Progenitor cell of endocrine pancreas (in vitro differentiated cells): ENCODE results near the gene CLEC16A. TPM values are rescaled to one million over a fixed set of nuclear protein-coding genes. Genes with fewer than 3 reads are reported as not detected.

Experiments used
- DNase-seq: peaks from one replicate; pipeline ENCODE4 v3.0.0; 2021; ENCODE audit warnings: low spot score; ENCODE audit not compliant: unreplicated experiment
- H3K27ac Mint-ChIP-seq: 2 replicates; pipeline ENCODE4 v1.8.0; 2021; ENCODE audit warnings: mild to moderate bottlenecking, moderate library complexity, mixed read lengths
- H3K27me3 Mint-ChIP-seq: 2 replicates; pipeline ENCODE4 v1.8.0; 2021; ENCODE audit warnings: mixed read lengths
- H3K36me3 Mint-ChIP-seq: 2 replicates; pipeline ENCODE4 v1.8.0; 2022; ENCODE audit warnings: mixed read lengths; ENCODE audit not compliant: insufficient read depth
- H3K4me1 Mint-ChIP-seq: 2 replicates; pipeline ENCODE4 v1.8.0; 2021; ENCODE audit warnings: low read depth, mixed read lengths
- H3K4me3 Mint-ChIP-seq: 2 replicates; pipeline ENCODE4 v1.8.0; 2021; ENCODE audit warnings: low read depth, mild to moderate bottlenecking, moderate library complexity, mixed read lengths
- H3K9me3 Mint-ChIP-seq: 2 replicates; pipeline ENCODE4 v1.8.0; 2021; ENCODE audit warnings: low read depth, mixed read lengths
- total RNA-seq: library from RNA; stranded (reverse); gene quantifications from 2 replicates; pipeline ENCODE4 v1.2.1, GENCODE V29; 2021
- TF ChIP-seq, protein P1 (sequence below): fragments of 200-600 bp; sonication (generic); IDR thresholded peaks from one replicate; pipeline ENCODE4 v1.5.0; 2021; ENCODE audit warnings: antibody characterized with exemption, mild to moderate bottlenecking; ENCODE audit not compliant: unreplicated experiment

CLEC16A gene
- total RNA-seq, 1 donor from 2014 or later = 34.3 TPM

DNA sequence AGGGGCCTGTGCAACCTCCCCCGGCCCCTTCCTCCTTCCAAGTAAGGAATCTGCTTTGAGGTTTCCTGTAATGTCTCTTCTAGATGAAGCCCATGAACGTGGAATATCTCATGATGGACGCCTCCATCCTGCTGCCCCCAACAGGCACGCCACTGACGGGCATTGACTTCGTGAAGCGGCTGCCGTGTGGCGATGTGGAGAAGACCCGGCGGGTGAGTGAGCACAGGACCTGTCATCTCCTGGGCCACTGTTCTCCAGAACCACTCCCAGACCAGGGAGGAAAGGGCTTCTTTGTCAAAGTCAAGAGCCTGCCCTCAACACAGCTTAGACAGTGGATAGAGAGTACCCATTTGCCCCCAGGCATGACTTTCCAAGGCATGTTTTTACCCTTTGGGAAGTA, 107.1 kb downstream of the CLEC16A start:
- DNase-seq = no peak
- no peak overlapping the region for H3K27ac Mint-ChIP-seq
- TF ChIP-seq, protein P1, sequence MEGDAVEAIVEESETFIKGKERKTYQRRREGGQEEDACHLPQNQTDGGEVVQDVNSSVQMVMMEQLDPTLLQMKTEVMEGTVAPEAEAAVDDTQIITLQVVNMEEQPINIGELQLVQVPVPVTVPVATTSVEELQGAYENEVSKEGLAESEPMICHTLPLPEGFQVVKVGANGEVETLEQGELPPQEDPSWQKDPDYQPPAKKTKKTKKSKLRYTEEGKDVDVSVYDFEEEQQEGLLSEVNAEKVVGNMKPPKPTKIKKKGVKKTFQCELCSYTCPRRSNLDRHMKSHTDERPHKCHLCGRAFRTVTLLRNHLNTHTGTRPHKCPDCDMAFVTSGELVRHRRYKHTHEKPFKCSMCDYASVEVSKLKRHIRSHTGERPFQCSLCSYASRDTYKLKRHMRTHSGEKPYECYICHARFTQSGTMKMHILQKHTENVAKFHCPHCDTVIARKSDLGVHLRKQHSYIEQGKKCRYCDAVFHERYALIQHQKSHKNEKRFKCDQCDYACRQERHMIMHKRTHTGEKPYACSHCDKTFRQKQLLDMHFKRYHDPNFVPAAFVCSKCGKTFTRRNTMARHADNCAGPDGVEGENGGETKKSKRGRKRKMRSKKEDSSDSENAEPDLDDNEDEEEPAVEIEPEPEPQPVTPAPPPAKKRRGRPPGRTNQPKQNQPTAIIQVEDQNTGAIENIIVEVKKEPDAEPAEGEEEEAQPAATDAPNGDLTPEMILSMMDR = no peak

DNA sequence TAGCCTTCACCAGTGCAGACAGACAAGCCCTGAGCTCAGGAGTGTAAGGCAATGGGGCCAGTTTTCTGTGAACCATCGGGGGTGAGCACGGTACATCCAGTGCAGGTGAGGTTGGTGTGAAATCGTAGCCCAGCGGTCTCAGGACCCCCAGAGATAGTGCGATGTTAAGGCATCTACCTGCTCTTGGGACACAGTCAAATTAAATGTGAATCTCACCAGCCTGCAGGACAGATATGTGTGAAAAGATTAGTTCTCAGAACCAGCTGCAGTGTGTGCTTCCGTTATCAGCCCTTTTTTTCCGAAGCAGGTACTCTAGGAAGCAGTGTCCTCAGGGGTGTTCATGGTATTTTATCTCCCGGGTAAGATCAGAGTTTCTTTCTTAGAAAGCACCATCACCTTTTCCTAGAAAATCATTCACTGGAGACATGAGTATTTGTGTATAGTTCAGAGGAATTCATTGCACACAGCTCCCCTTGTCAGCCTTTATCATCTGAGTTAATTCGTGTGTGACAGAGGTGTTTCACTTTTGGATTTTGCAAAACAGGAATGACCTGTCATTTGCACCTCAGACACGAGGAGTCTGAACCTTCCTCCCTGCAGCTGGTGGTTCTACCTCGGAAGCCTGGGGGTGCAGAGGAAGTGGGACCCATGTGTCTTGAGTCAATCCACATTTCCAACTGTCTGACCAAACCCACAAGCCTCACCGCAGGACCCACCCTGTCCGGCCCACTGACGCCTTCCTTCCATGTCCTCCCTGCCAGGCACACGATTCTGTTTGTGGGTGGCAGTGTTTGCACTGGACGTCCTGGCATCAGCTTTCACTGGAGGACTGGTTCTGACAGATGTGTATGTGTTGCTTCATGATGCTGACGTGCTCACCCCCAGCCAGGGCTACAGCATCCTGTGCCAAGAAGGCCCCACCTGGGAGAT, 107.8 kb downstream of the CLEC16A start:
- Mint-ChIP-seq H3K27me3 (no peaks in the 10 kb centered on the region), H3K27ac (no peak overlapping the region), H3K9me3 (no peaks in the 10 kb centered on the region), H3K36me3 (peaks cover 18% of the 10 kb centered on the region), H3K4me1 (no peaks in the 10 kb centered on the region), H3K4me3 (no peak overlapping the region)
- TF ChIP-seq, protein P1 = no peak
- no peak for DNase-seq

More for the DNA sequence above, 107.1 kb downstream of the CLEC16A start:
- peaks cover 18% of the 10 kb centered on the region for H3K36me3 Mint-ChIP-seq
- H3K4me1 Mint-ChIP-seq = no peaks in the 10 kb centered on the region
- no peaks in the 10 kb centered on the region for H3K9me3 Mint-ChIP-seq
- H3K27me3 Mint-ChIP-seq = no peaks in the 10 kb centered on the region
- no peak overlapping the region for H3K4me3 Mint-ChIP-seq

DNA sequence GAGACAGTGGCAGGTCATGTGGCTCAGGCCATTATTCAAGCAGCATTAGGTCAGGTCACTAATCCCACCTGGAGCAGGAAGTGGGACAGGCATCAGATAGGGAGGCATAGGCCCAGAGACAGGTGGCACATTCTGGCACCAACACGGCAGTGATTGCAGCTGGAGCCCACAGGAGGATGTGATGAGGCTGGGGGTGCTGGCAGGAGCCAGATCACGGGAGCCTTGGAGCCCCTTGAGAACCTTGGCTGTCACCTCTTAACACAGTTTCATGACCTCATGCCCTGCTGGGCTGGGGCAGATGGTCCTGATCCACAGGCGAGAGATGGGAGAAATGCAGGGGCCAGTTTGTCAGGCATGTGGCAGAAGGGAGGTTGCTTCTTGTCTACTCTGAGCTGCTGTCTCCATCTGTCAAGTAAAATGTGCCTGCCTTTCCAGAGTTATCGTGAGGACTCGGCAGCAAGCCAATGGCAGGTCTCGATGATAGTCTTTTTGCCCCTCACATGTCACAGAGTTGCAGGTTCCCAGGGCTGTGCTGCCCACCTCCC, 109.6 kb downstream of the CLEC16A start:
- H3K4me1 Mint-ChIP-seq = no peaks in the 10 kb centered on the region
- no peak overlapping the region for H3K4me3 Mint-ChIP-seq
- no peaks in the 10 kb centered on the region for H3K9me3 Mint-ChIP-seq
- H3K27me3 Mint-ChIP-seq = no peaks in the 10 kb centered on the region
- no peak for DNase-seq
- TF ChIP-seq, protein P1 = no peak
- H3K27ac Mint-ChIP-seq = no peak overlapping the region
- peaks cover 12% of the 10 kb centered on the region for H3K36me3 Mint-ChIP-seq

- no peaks in the 10 kb centered on the region for H3K9me3 Mint-ChIP-seq
- TF ChIP-seq, protein P1 = no peak
- no peak overlapping the region for H3K4me3 Mint-ChIP-seq
- peaks cover 11% of the 10 kb centered on the region for H3K36me3 Mint-ChIP-seq
- H3K27me3 Mint-ChIP-seq = no peaks in the 10 kb centered on the region
- no peak overlapping the region for H3K27ac Mint-ChIP-seq
- no peak for DNase-seq
- H3K4me1 Mint-ChIP-seq = no peaks in the 10 kb centered on the region
Measured at GRCh38 chr16:11056090-11056992, 112.0 kb downstream of the CLEC16A start.
